ENCODE data around the gene SLC30A10.

DNA sequence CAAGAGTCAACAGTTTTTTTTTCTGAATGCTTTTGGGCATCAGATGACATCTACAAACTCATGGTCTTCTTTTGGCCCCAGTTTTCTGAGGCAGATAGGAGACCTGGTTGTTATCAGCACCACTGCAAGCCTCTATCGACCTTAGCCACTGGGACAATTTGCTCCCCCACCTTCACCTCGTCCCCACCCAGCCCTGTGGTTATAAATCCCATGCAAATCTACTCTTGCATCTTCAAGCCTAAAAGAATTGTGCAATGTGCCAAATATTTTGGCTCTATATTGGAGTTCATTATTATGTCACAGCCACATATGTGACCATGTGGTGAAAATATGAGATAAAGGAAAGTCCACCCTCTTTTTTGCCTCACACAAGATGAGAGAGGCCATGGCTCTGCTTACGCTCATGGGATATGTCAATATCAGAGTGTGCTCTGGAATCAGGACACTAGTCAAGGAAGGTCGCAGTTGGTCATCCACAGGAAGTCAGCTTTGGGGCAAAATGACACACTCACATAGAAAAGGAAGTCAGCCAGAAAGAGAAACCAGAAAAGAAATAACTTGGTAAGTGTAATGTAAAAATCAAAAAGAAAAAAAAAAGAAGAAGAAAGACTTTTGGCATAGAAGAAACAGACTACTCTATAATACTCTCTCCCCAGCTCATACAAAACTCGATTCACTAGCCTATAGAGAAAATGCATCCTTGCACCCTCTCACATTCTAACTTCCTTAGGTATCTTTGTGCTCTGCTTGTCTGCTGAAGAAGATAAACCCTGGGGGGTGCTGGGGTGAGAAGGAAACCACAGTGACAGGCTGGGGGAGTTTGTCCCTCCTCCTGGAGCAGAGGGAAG, 21.2 kb downstream of the SLC30A10 start:
- no peak for TF ChIP-seq POLR2A (IDR thresholded peaks at IDR 0.05)
- TF ChIP-seq, protein P1, sequence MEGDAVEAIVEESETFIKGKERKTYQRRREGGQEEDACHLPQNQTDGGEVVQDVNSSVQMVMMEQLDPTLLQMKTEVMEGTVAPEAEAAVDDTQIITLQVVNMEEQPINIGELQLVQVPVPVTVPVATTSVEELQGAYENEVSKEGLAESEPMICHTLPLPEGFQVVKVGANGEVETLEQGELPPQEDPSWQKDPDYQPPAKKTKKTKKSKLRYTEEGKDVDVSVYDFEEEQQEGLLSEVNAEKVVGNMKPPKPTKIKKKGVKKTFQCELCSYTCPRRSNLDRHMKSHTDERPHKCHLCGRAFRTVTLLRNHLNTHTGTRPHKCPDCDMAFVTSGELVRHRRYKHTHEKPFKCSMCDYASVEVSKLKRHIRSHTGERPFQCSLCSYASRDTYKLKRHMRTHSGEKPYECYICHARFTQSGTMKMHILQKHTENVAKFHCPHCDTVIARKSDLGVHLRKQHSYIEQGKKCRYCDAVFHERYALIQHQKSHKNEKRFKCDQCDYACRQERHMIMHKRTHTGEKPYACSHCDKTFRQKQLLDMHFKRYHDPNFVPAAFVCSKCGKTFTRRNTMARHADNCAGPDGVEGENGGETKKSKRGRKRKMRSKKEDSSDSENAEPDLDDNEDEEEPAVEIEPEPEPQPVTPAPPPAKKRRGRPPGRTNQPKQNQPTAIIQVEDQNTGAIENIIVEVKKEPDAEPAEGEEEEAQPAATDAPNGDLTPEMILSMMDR (IDR thresholded peaks at IDR 0.05): no peak

Data from Peyer's patch (tissue), 4 donors.